ENCODE results near the gene NKD2. TPM values are rescaled to one million over a fixed set of nuclear protein-coding genes. Genes with fewer than 3 reads are reported as not detected.

Gene NKD2
- total RNA-seq, 1 experiment from 2014 or later, result 20.4 TPM

DNA sequence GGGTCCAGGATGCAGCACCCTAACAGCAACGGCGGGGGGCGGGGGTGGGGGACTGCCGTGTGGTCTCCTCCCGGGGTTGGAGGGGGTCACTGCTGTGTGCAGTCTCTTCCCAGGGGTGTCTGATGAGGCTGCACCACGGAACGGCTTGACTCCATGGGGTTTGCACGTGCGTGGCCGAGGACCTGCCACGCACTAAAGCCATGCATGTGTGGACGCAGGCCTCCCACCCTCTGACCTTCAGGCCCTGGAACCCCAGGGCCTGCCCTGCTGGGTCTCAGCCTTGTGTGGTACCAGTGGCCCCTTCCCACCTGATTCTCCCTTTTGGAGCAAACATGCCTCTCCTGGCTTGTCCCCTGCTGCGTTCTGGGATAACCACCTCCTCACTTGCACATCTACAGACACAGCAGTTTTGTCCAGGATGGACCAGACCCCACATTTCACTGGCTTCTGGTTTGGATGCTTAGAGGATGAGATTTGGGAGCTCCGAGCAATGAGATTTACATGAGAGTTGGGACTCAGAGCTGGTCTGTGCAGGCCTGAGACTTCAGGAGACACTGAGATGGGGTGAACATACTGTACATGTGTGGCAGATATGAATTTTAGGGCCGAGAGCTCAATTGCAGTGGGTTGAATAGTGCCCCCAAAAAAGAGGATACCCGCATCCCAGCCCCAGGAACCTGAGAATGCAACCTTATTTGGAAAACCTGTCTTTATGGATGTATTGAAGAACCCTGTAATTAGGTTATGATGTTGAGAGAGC lies 57.5 kb downstream of the NKD2 start:
- H3K4me3 ChIP-seq (replicated peaks in 1 of 2; ENCODE audit: low read depth in 1 of 2, low read length in 2 of 2), result no peak overlapping the region
- no peak overlapping the region for H2AFZ ChIP-seq (ENCODE audit: low read depth, low read length, poor library complexity, severe bottlenecking)
- POLR2A ChIA-PET, result no interaction called here
- H3K79me2 ChIP-seq (ENCODE audit: insufficient read depth, low read length), result no peaks in the 10 kb centered on the region
- no peak overlapping the region for H3K4me2 ChIP-seq (ENCODE audit: low read length)
- H3K9me2 ChIP-seq (ENCODE audit: insufficient read depth), result no peaks in the 10 kb centered on the region
- no peaks in the 10 kb centered on the region for H3K9me3 ChIP-seq (ENCODE audit: control insufficient read depth in 1 of 2, insufficient read depth in 1 of 2, low read depth in 1 of 2, low read length in 2 of 2)
- no peaks in the 10 kb centered on the region; a peak in 2 of 4 replicates for H3K36me3 ChIP-seq (ENCODE audit: control insufficient read depth in 1 of 2, insufficient read depth in 2 of 2, low read length in 2 of 2)
- CTCF ChIA-PET, result no interaction called here
- no peak overlapping the region for H3K9ac ChIP-seq (ENCODE audit: low read length)
- DNase-seq (ENCODE audit: low read depth, low spot score) (no peak), ATAC-seq (no peak)
- intact Hi-C loops (cut with micrococcal nuclease), result no loop called here
- no peak overlapping the region for H3K27ac ChIP-seq (ENCODE audit: low read depth, low read length)
- BruUV-seq (replicated peaks), result no TSS peak
- TF ChIP-seq YY1 (IDR thresholded peaks at IDR 0.05; ENCODE audit: extremely low read depth, insufficient replicate concordance, low read depth, low read length), result no peak
- TF ChIP-seq, protein P1, sequence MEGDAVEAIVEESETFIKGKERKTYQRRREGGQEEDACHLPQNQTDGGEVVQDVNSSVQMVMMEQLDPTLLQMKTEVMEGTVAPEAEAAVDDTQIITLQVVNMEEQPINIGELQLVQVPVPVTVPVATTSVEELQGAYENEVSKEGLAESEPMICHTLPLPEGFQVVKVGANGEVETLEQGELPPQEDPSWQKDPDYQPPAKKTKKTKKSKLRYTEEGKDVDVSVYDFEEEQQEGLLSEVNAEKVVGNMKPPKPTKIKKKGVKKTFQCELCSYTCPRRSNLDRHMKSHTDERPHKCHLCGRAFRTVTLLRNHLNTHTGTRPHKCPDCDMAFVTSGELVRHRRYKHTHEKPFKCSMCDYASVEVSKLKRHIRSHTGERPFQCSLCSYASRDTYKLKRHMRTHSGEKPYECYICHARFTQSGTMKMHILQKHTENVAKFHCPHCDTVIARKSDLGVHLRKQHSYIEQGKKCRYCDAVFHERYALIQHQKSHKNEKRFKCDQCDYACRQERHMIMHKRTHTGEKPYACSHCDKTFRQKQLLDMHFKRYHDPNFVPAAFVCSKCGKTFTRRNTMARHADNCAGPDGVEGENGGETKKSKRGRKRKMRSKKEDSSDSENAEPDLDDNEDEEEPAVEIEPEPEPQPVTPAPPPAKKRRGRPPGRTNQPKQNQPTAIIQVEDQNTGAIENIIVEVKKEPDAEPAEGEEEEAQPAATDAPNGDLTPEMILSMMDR (IDR thresholded peaks at IDR 0.05 in 2 of 3, conservative IDR thresholded peaks at IDR 0.05 in 1 of 3; ENCODE audit: borderline replicate concordance in 1 of 3, insufficient read depth in 1 of 3, low read depth in 2 of 3, low read length in 2 of 3), result no peak
- no peak for TF ChIP-seq FOSL1 (IDR thresholded peaks at IDR 0.05; ENCODE audit: low read depth)
- H3K27me3 ChIP-seq (ENCODE audit: insufficient read depth, low read length), result no peaks in the 10 kb centered on the region
- no peaks in the 10 kb centered on the region for H3K4me1 ChIP-seq (ENCODE audit: control insufficient read depth in 1 of 2, insufficient read depth in 2 of 2, low read length in 2 of 2)
- no peaks in the 10 kb centered on the region for H4K20me1 ChIP-seq (ENCODE audit: insufficient read depth)
- RAD21 ChIA-PET (ENCODE audit: low non-redundant PET in 1 of 2, low total read pairs in 2 of 2, uncharacterized antibody in 2 of 2, unreplicated experiment in 2 of 2), result no interaction called here

DNA sequence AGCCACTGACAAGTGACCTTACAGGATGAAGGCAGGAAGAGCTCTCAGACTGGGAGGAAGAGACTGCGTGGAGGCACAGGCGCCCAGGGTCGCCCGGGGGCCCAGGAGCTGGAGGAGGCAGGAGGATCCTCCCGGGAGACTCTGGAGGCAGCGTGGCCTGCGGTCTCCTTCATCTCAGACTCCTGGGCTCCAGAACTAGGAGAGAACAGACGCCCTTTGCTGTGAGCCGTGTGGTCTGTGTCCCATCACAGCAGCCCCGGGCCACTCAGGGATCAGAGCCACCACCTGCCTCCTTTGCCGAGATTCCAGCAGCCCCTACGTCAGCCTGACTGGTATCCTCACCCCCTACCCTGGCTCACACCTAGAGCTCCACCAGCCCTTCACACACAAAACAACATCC lies 58.1 kb downstream of the NKD2 start:
- Histone ChIP-seq H3K4me2 (ENCODE audit: low read length) (no peak overlapping the region), H3K4me3 (replicated peaks in 1 of 2; ENCODE audit: low read depth in 1 of 2, low read length in 2 of 2) (no peak overlapping the region), H4K20me1 (ENCODE audit: insufficient read depth) (no peaks in the 10 kb centered on the region), H3K9ac (ENCODE audit: low read length) (no peak overlapping the region), H3K9me3 (ENCODE audit: control insufficient read depth in 1 of 2, insufficient read depth in 1 of 2, low read depth in 1 of 2, low read length in 2 of 2) (no peaks in the 10 kb centered on the region), H3K79me2 (ENCODE audit: insufficient read depth, low read length) (no peaks in the 10 kb centered on the region), H2AFZ (ENCODE audit: low read depth, low read length, poor library complexity, severe bottlenecking) (no peak overlapping the region), H3K4me1 (ENCODE audit: control insufficient read depth in 1 of 2, insufficient read depth in 2 of 2, low read length in 2 of 2) (no peaks in the 10 kb centered on the region), H3K36me3 (ENCODE audit: control insufficient read depth in 1 of 2, insufficient read depth in 2 of 2, low read length in 2 of 2) (no peaks in the 10 kb centered on the region; a peak in 2 of 4 replicates), H3K27me3 (ENCODE audit: insufficient read depth, low read length) (no peaks in the 10 kb centered on the region), H3K9me2 (ENCODE audit: insufficient read depth) (no peaks in the 10 kb centered on the region), H3K27ac (ENCODE audit: low read depth, low read length) (no peak overlapping the region)
- intact Hi-C loops (cut with micrococcal nuclease), result no loop called here
- ChIA-PET CTCF (no interaction called here), POLR2A (no interaction called here), RAD21 (ENCODE audit: low non-redundant PET in 1 of 2, low total read pairs in 2 of 2, uncharacterized antibody in 2 of 2, unreplicated experiment in 2 of 2) (no interaction called here)
- DNase-seq (ENCODE audit: low read depth, low spot score), result no peak
- BruUV-seq (replicated peaks), result no TSS peak
- no peak for ATAC-seq
- no peak for TF ChIP-seq SP1 (IDR thresholded peaks at IDR 0.05; ENCODE audit: low read depth)
- TF ChIP-seq ZFX (IDR thresholded peaks at IDR 0.05), result no peak
- TF ChIP-seq POLR2AphosphoS5 (IDR thresholded peaks at IDR 0.05; ENCODE audit: low read depth, low read length), result no peak
- no peak for TF ChIP-seq SRF (IDR thresholded peaks at IDR 0.05; ENCODE audit: low read depth)
- TF ChIP-seq, protein P2, sequence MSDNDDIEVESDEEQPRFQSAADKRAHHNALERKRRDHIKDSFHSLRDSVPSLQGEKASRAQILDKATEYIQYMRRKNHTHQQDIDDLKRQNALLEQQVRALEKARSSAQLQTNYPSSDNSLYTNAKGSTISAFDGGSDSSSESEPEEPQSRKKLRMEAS (IDR thresholded peaks at IDR 0.05), result no peak
- no peak for TF ChIP-seq CBX3 (IDR thresholded peaks at IDR 0.05; ENCODE audit: low read depth)
- no peak for TF ChIP-seq ZNF274 (IDR thresholded peaks at IDR 0.05; ENCODE audit: low read depth, low read length)
- TF ChIP-seq, protein P3, sequence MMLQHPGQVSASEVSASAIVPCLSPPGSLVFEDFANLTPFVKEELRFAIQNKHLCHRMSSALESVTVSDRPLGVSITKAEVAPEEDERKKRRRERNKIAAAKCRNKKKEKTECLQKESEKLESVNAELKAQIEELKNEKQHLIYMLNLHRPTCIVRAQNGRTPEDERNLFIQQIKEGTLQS (IDR thresholded peaks at IDR 0.05), result no peak
- no peak for TF ChIP-seq EGR1 (IDR thresholded peaks at IDR 0.05; ENCODE audit: low read depth)
- no peak for TF ChIP-seq JUND (IDR thresholded peaks at IDR 0.05)
- TF ChIP-seq EZH2phosphoT487 (IDR thresholded peaks at IDR 0.05; ENCODE audit: borderline replicate concordance), result no peak
- TF ChIP-seq, protein P4, sequence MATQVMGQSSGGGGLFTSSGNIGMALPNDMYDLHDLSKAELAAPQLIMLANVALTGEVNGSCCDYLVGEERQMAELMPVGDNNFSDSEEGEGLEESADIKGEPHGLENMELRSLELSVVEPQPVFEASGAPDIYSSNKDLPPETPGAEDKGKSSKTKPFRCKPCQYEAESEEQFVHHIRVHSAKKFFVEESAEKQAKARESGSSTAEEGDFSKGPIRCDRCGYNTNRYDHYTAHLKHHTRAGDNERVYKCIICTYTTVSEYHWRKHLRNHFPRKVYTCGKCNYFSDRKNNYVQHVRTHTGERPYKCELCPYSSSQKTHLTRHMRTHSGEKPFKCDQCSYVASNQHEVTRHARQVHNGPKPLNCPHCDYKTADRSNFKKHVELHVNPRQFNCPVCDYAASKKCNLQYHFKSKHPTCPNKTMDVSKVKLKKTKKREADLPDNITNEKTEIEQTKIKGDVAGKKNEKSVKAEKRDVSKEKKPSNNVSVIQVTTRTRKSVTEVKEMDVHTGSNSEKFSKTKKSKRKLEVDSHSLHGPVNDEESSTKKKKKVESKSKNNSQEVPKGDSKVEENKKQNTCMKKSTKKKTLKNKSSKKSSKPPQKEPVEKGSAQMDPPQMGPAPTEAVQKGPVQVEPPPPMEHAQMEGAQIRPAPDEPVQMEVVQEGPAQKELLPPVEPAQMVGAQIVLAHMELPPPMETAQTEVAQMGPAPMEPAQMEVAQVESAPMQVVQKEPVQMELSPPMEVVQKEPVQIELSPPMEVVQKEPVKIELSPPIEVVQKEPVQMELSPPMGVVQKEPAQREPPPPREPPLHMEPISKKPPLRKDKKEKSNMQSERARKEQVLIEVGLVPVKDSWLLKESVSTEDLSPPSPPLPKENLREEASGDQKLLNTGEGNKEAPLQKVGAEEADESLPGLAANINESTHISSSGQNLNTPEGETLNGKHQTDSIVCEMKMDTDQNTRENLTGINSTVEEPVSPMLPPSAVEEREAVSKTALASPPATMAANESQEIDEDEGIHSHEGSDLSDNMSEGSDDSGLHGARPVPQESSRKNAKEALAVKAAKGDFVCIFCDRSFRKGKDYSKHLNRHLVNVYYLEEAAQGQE (IDR thresholded peaks at IDR 0.05; ENCODE audit: low read depth), result no peak
- no peak for TF ChIP-seq RAD21 (IDR thresholded peaks at IDR 0.05; ENCODE audit: low read depth)

Measured in HCT116 (cell line).